Thyroid gland (tissue), 4 donors: ENCODE measurements around the gene LEF1. TPM values are rescaled to one million over a fixed set of nuclear protein-coding genes. Genes with fewer than 3 reads are reported as not detected.

ENCODE experiments used
- DNase-seq, 2 donors: peaks; one replicate each; pipeline ENCODE4 v3.0.0-alpha.2; 2019
- H3K27ac ChIP-seq, 3 donors: fragments of 200-600 bp; sonication (generic); 1 replicate in 2 of 3; 2 replicates in 1 of 3; pipeline ENCODE4 v1.5.1; 2016 to 2019; ENCODE audit warnings: mild to moderate bottlenecking in 1 of 3, moderate library complexity in 1 of 3
- H3K27me3 ChIP-seq: fragments of 200-600 bp; sonication (generic); one replicate; pipeline ENCODE4 v1.5.1; 2019
- H3K36me3 ChIP-seq, 2 donors: fragments of 200-600 bp; sonication (generic); one replicate each; pipeline ENCODE4 v1.5.1; 2016 to 2019
- H3K4me1 ChIP-seq, 2 donors: fragments of 200-600 bp; sonication (generic); one replicate each; pipeline ENCODE4 v1.5.1; 2017 to 2019
- H3K4me3 ChIP-seq, 3 donors: fragments of 200-600 bp; sonication (generic); replicated peaks in 1 of 3; 1 replicate in 2 of 3; 2 replicates in 1 of 3; pipeline ENCODE4 v1.5.1; 2016; ENCODE audit warnings: mild to moderate bottlenecking in 1 of 3
- H3K9me3 ChIP-seq: fragments of 200-600 bp; sonication (generic); one replicate; pipeline ENCODE4 v1.5.1; 2017
- CTCF ChIP-seq, 6 experiments: fragments of 200-600 bp in 3 of 6; fragments of 450-650 bp in 3 of 6; sonication (generic) in 3 of 6; IDR thresholded peaks; one replicate each; pipeline ENCODE4 v1.5.1; 2016 to 2019; ENCODE audit warnings: antibody characterized with exemption in 6 of 6, mild to moderate bottlenecking in 2 of 6, inconsistent platforms in 1 of 6, moderate library complexity in 1 of 6
- POLR2A ChIP-seq, 2 donors: fragments of 450-650 bp; IDR thresholded peaks; one replicate each; pipeline ENCODE4 v1.6.1; 2017; ENCODE audit warnings: antibody characterized with exemption in 2 of 2, mild to moderate bottlenecking in 2 of 2, moderate library complexity in 1 of 2
- WGBS, 2 donors: methylation state at CpG; one replicate each; pipeline ENCODE4 v1.1.5; 2017; 5-methylcytosine and 5-hydroxymethylcytosine counted together
- intact Hi-C: fragments of 100-400 bp; cut with DNase I; formaldehyde crosslinking; loops from one replicate; pipeline ENCODE4 v1.15.1; 2023
- total RNA-seq, 4 donors: library from RNA; depleted of rRNA; stranded (reverse); fragments of >200 nt; gene quantifications; one replicate each; pipeline ENCODE4 v1.2.3, GENCODE V29; 2016

Gene LEF1
- total RNA-seq, 4 donors from 2014 or later: 4.2 to 24.3 (median 9.9) TPM

- peaks cover 12 to 22% of the 10 kb centered on the region in 2 donors for H3K36me3 ChIP-seq
- intact Hi-C loops: loop anchor here (10.0 kb wide), 1 partner anchor 485 kb away; no protein-coding TSS in a partner anchor
- 92 to 96% methylated on average over 5 of the region's 5 CpGs for WGBS, 2 donors
- TF ChIP-seq POLR2A (IDR thresholded peaks at IDR 0.05): no peak
- no peak for TF ChIP-seq CTCF (IDR thresholded peaks at IDR 0.05)
- H3K9me3 ChIP-seq: no peaks in the 10 kb centered on the region
- no peak overlapping the region for H3K4me3 ChIP-seq
- DNase-seq: no peak
- H3K27me3 ChIP-seq: no peaks in the 10 kb centered on the region
- H3K4me1 ChIP-seq: no peaks in the 10 kb centered on the region
- H3K27ac ChIP-seq: no peak overlapping the region
These were observed 139.0 kb downstream of the LEF1 start for GRCh38 chr4:108029731-108030130.

GRCh38 chr4:108029016-108029720, 139.6 kb downstream of the LEF1 start:
- Histone ChIP-seq H3K36me3 (peaks cover 6 to 16% of the 10 kb centered on the region in 2 donors), H3K4me1 (no peaks in the 10 kb centered on the region), H3K4me3 (no peak overlapping the region), H3K27me3 (no peaks in the 10 kb centered on the region), H3K27ac (no peak overlapping the region), H3K9me3 (no peaks in the 10 kb centered on the region)
- TF ChIP-seq POLR2A (IDR thresholded peaks at IDR 0.05) (no peak), CTCF (IDR thresholded peaks at IDR 0.05) (no peak)
- no peak for DNase-seq
- intact Hi-C loops: loop anchor here (10.0 kb wide), 1 partner anchor 486 kb away; no protein-coding TSS in a partner anchor
- 89 to 95% methylated on average over 9 of the region's 9 CpGs for WGBS, 2 donors

GRCh38 chr4:108024878-108025165, 143.9 kb downstream of the LEF1 start:
- intact Hi-C loops: loop anchor here (5.0 to 10.0 kb wide), 2 partner anchors 490 to 547 kb away; no protein-coding TSS in a partner anchor
- no peaks in the 10 kb centered on the region for H3K27me3 ChIP-seq
- H3K4me1 ChIP-seq: no peaks in the 10 kb centered on the region
- DNase-seq: no peak
- no peak overlapping the region for H3K4me3 ChIP-seq
- no peak overlapping the region for H3K27ac ChIP-seq
- H3K36me3 ChIP-seq: peaks cover 4 to 15% of the 10 kb centered on the region in 2 donors
- TF ChIP-seq POLR2A (IDR thresholded peaks at IDR 0.05): no peak
- no peak for TF ChIP-seq CTCF (IDR thresholded peaks at IDR 0.05)
- no peaks in the 10 kb centered on the region for H3K9me3 ChIP-seq

- 93% methylated on average over 5 of the region's 5 CpGs for WGBS, 2 donors
- H3K36me3 ChIP-seq: peaks cover 4 to 17% of the 10 kb centered on the region in 2 donors
- H3K27ac ChIP-seq: no peak overlapping the region
- TF ChIP-seq CTCF (IDR thresholded peaks at IDR 0.05) (no peak), POLR2A (IDR thresholded peaks at IDR 0.05) (no peak)
- no peaks in the 10 kb centered on the region for H3K9me3 ChIP-seq
- intact Hi-C loops: loop anchor here (5.0 to 10.0 kb wide), 2 partner anchors 491 to 548 kb away; no protein-coding TSS in a partner anchor
- no peak overlapping the region for H3K4me3 ChIP-seq
- no peaks in the 10 kb centered on the region for H3K27me3 ChIP-seq
- DNase-seq: no peak
- no peaks in the 10 kb centered on the region for H3K4me1 ChIP-seq
These were observed 144.5 kb downstream of the LEF1 start for GRCh38 chr4:108024085-108024877.

- WGBS, 2 donors: 47 to 51% methylated on average over 2 of the region's 2 CpGs
- intact Hi-C loops: no loop called here
- no peak for TF ChIP-seq POLR2A (IDR thresholded peaks at IDR 0.05)
- TF ChIP-seq CTCF (IDR thresholded peaks at IDR 0.05): no peak
- H3K27ac ChIP-seq: no peak overlapping the region
- no peak overlapping the region for H3K4me3 ChIP-seq
- no peaks in the 10 kb centered on the region for H3K9me3 ChIP-seq
- peaks cover 8 to 9% of the 10 kb centered on the region in 2 donors for H3K36me3 ChIP-seq
- H3K4me1 ChIP-seq: no peaks in the 10 kb centered on the region
- no peak for DNase-seq
- H3K27me3 ChIP-seq: no peaks in the 10 kb centered on the region
These were observed 149.9 kb downstream of the LEF1 start for GRCh38 chr4:108018884-108019187.
